HCT116 (cell line): ENCODE measurements around the gene SHROOM3.

Experiments
- EGR1 ChIP-seq: IDR thresholded peaks from 2 replicates; pipeline ENCODE4 v1.6.1; 2012; ENCODE audit warnings: low read depth
- EZH2 ChIP-seq: fragments of 200-600 bp; sonication (generic); IDR thresholded peaks from 2 replicates; pipeline ENCODE4 v1.6.1; 2017; ENCODE audit warnings: antibody characterized with exemption, mixed run types
- POLR2AphosphoS5 ChIP-seq: IDR thresholded peaks from 2 replicates; pipeline ENCODE4 v1.6.1; 2011; ENCODE audit warnings: mild to moderate bottlenecking, low read depth, low read length, moderate library complexity
- ZFX ChIP-seq: fragments of 450-650 bp; IDR thresholded peaks from 2 replicates; pipeline ENCODE4 v1.6.1; 2017
- TF ChIP-seq, protein P1 (sequence below), 3 experiments: fragments of 200-600 bp in 1 of 3; sonication (generic) in 1 of 3; IDR thresholded peaks in 2 of 3; conservative IDR thresholded peaks in 1 of 3; 2 replicates each; pipeline ENCODE4 v1.5.1; 2012 to 2017; ENCODE audit warnings: low read depth in 2 of 3, low read length in 2 of 3, antibody characterized with exemption in 1 of 3, borderline replicate concordance in 1 of 3, control low read depth in 1 of 3, mild to moderate bottlenecking in 1 of 3, mixed read lengths in 1 of 3, mixed run types in 1 of 3, moderate library complexity in 1 of 3; ENCODE audit not compliant: insufficient read depth in 1 of 3

DNA sequence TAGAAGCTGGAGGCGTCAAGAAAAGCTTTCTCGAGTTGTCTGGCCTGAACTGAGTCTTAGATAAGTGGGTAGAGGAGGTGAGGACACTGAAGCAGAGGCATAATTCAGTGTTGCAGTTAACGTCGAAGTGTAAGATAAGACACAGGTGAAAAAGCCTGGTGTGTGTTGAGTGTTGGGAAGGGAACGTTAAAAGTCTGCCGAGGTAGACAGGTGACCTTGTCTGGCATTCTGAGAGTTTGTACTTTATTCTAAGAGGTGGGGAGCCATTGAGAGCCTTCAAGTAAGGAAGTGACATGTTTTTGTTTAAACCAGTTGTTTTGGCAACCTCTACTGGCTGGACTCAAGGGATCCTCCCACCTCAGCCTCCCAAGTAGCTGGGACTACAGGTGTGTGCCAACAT is 219.1 kb downstream of the SHROOM3 start:
- no peak for TF ChIP-seq POLR2AphosphoS5
- TF ChIP-seq, protein P1, sequence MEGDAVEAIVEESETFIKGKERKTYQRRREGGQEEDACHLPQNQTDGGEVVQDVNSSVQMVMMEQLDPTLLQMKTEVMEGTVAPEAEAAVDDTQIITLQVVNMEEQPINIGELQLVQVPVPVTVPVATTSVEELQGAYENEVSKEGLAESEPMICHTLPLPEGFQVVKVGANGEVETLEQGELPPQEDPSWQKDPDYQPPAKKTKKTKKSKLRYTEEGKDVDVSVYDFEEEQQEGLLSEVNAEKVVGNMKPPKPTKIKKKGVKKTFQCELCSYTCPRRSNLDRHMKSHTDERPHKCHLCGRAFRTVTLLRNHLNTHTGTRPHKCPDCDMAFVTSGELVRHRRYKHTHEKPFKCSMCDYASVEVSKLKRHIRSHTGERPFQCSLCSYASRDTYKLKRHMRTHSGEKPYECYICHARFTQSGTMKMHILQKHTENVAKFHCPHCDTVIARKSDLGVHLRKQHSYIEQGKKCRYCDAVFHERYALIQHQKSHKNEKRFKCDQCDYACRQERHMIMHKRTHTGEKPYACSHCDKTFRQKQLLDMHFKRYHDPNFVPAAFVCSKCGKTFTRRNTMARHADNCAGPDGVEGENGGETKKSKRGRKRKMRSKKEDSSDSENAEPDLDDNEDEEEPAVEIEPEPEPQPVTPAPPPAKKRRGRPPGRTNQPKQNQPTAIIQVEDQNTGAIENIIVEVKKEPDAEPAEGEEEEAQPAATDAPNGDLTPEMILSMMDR (IDR thresholded peaks at IDR 0.05 in 2 of 3, conservative IDR thresholded peaks at IDR 0.05 in 1 of 3; ENCODE audit: borderline replicate concordance in 1 of 3, insufficient read depth in 1 of 3, low read depth in 2 of 3, low read length in 2 of 3) = no peak
- TF ChIP-seq EGR1 = no peak
- TF ChIP-seq EZH2 = no peak
- TF ChIP-seq ZFX = no peak
